Stimulated activated naive CD8-positive, alpha-beta T cell treated with anti-CD3 and anti-CD28 coated beads, Interleukin-15, amount 100 ng/mL, for 72 hours (primary cell): ENCODE results near the gene IFNLR1.

Experiments used
- ATAC-seq: fragments of 150-1000 bp; cut with Tn5 transposase; 2 replicates; pipeline ENCODE4 v1.10.0; 2021; ENCODE audit warnings: mild to moderate bottlenecking, moderate library complexity
- DNase-seq, 2 donors: peaks; one replicate each; pipeline ENCODE4 v3.0.0; 2021 to 2022
- H3K27ac Mint-ChIP-seq, 2 donors: one replicate each; pipeline ENCODE4 v1.8.0; 2022; ENCODE audit warnings: mild to moderate bottlenecking in 2 of 2, mixed read lengths in 2 of 2, moderate library complexity in 2 of 2
- H3K27me3 Mint-ChIP-seq: one replicate; pipeline ENCODE4 v1.8.0; 2022; ENCODE audit warnings: mixed read lengths
- H3K4me1 Mint-ChIP-seq: one replicate; pipeline ENCODE4 v1.8.0; 2022; ENCODE audit warnings: mild to moderate bottlenecking, mixed read lengths
- H3K4me3 Mint-ChIP-seq, 2 donors: one replicate each; pipeline ENCODE4 v1.8.0; 2022; ENCODE audit warnings: mild to moderate bottlenecking in 2 of 2, mixed read lengths in 2 of 2, moderate library complexity in 1 of 2
- H3K9me3 Mint-ChIP-seq, 2 donors: one replicate each; pipeline ENCODE4 v1.8.0; 2022; ENCODE audit warnings: mixed read lengths in 2 of 2

Gene IFNLR1

GRCh38 chr1:24127801-24128363 lies 59.2 kb downstream of the IFNLR1 start:
- H3K27me3 Mint-ChIP-seq = no peaks in the 10 kb centered on the region
- no peak overlapping the region for H3K27ac Mint-ChIP-seq
- H3K4me3 Mint-ChIP-seq = no peak overlapping the region
- no peaks in the 10 kb centered on the region for H3K4me1 Mint-ChIP-seq
- no peak for ATAC-seq
- DNase-seq = no peak
- H3K9me3 Mint-ChIP-seq = peaks cover 0 to 8% of the 10 kb centered on the region in 2 donors

GRCh38 chr1:24127134-24127800 lies 59.8 kb downstream of the IFNLR1 start:
- ATAC-seq (no peak), DNase-seq (no peak)
- Mint-ChIP-seq H3K9me3 (peaks cover 0 to 8% of the 10 kb centered on the region in 2 donors), H3K4me3 (no peak overlapping the region), H3K27me3 (no peaks in the 10 kb centered on the region), H3K27ac (no peak overlapping the region), H3K4me1 (no peaks in the 10 kb centered on the region)

- DNase-seq (no peak), ATAC-seq (no peak)
Observed at GRCh38 chr1:24126672-24127023, 60.4 kb downstream of the IFNLR1 start.

GRCh38 chr1:24126018-24126671 lies 60.9 kb downstream of the IFNLR1 start:
- Mint-ChIP-seq H3K27me3 (no peaks in the 10 kb centered on the region), H3K9me3 (peaks cover 0 to 8% of the 10 kb centered on the region in 2 donors), H3K4me1 (no peaks in the 10 kb centered on the region), H3K4me3 (no peak overlapping the region), H3K27ac (no peak overlapping the region)
- no peak for DNase-seq
- ATAC-seq = no peak

More at GRCh38 chr1:24126672-24127023, 60.4 kb downstream of the IFNLR1 start:
- peaks cover 0 to 8% of the 10 kb centered on the region in 2 donors for H3K9me3 Mint-ChIP-seq
- no peaks in the 10 kb centered on the region for H3K4me1 Mint-ChIP-seq
- H3K4me3 Mint-ChIP-seq = no peak overlapping the region
- no peak overlapping the region for H3K27ac Mint-ChIP-seq
- no peaks in the 10 kb centered on the region for H3K27me3 Mint-ChIP-seq

GRCh38 chr1:24125456-24125855 lies 61.6 kb downstream of the IFNLR1 start:
- Mint-ChIP-seq H3K4me1 (no peaks in the 10 kb centered on the region), H3K4me3 (no peak overlapping the region), H3K9me3 (peaks cover 0 to 8% of the 10 kb centered on the region in 2 donors), H3K27me3 (no peaks in the 10 kb centered on the region), H3K27ac (no peak overlapping the region)
- DNase-seq (no peak), ATAC-seq (no peak)

- no peak overlapping the region for H3K4me3 Mint-ChIP-seq
- peaks cover 0 to 8% of the 10 kb centered on the region in 2 donors for H3K9me3 Mint-ChIP-seq
- ATAC-seq (no peak), DNase-seq (no peak)
- H3K27me3 Mint-ChIP-seq = no peaks in the 10 kb centered on the region
- no peak overlapping the region for H3K27ac Mint-ChIP-seq
- no peaks in the 10 kb centered on the region for H3K4me1 Mint-ChIP-seq
Observed at GRCh38 chr1:24124980-24125379, 62.1 kb downstream of the IFNLR1 start.

GRCh38 chr1:24123611-24124010 lies 63.5 kb downstream of the IFNLR1 start:
- Mint-ChIP-seq H3K27me3 (no peaks in the 10 kb centered on the region), H3K9me3 (peaks cover 0 to under 1% of the 10 kb centered on the region in 2 donors), H3K4me1 (no peaks in the 10 kb centered on the region), H3K4me3 (no peak overlapping the region), H3K27ac (peak overlapping the region in 1 of 2 donors; percentile 60)
- ATAC-seq (no peak), DNase-seq (no peak)

- Mint-ChIP-seq H3K9me3 (no peaks in the 10 kb centered on the region), H3K4me1 (no peaks in the 10 kb centered on the region), H3K4me3 (no peak overlapping the region), H3K27me3 (no peaks in the 10 kb centered on the region), H3K27ac (no peak overlapping the region)
- ATAC-seq (no peak), DNase-seq (no peak)
Observed at GRCh38 chr1:24122776-24123175, 64.3 kb downstream of the IFNLR1 start.

- Mint-ChIP-seq H3K27me3 (no peaks in the 10 kb centered on the region), H3K4me1 (no peaks in the 10 kb centered on the region)
- DNase-seq = no peak
Observed at GRCh38 chr1:24121406-24121805, 65.7 kb downstream of the IFNLR1 start.

GRCh38 chr1:24120965-24121364 lies 66.1 kb downstream of the IFNLR1 start:
- DNase-seq = no peak
- H3K4me1 Mint-ChIP-seq = no peaks in the 10 kb centered on the region
- H3K4me3 Mint-ChIP-seq = no peak overlapping the region
- H3K9me3 Mint-ChIP-seq = no peaks in the 10 kb centered on the region
- no peak for ATAC-seq
- no peaks in the 10 kb centered on the region for H3K27me3 Mint-ChIP-seq
- H3K27ac Mint-ChIP-seq = no peak overlapping the region

More at GRCh38 chr1:24121406-24121805, 65.7 kb downstream of the IFNLR1 start:
- H3K27ac Mint-ChIP-seq = no peak overlapping the region
- no peak overlapping the region for H3K4me3 Mint-ChIP-seq
- no peak for ATAC-seq
- no peaks in the 10 kb centered on the region for H3K9me3 Mint-ChIP-seq

GRCh38 chr1:24119859-24120756 lies 67.0 kb downstream of the IFNLR1 start:
- Mint-ChIP-seq H3K4me1 (no peaks in the 10 kb centered on the region), H3K27me3 (no peaks in the 10 kb centered on the region), H3K4me3 (no peak overlapping the region), H3K27ac (no peak overlapping the region), H3K9me3 (no peaks in the 10 kb centered on the region)
- ATAC-seq (no peak), DNase-seq (no peak)

- Mint-ChIP-seq H3K4me1 (no peaks in the 10 kb centered on the region), H3K4me3 (no peak overlapping the region), H3K27ac (no peak overlapping the region), H3K9me3 (no peaks in the 10 kb centered on the region), H3K27me3 (no peaks in the 10 kb centered on the region)
- ATAC-seq = no peak
- no peak for DNase-seq
Observed at GRCh38 chr1:24119489-24119858, 67.6 kb downstream of the IFNLR1 start.

- peaks cover 7% of the 10 kb centered on the region for H3K27me3 Mint-ChIP-seq
Observed at GRCh38 chr1:24118410-24119242, 68.5 kb downstream of the IFNLR1 start.

GRCh38 chr1:24117722-24118409 lies 69.2 kb downstream of the IFNLR1 start:
- no peaks in the 10 kb centered on the region for H3K4me1 Mint-ChIP-seq
- H3K27ac Mint-ChIP-seq = peak overlapping the region in 1 of 2 donors; percentile 21
- DNase-seq = no peak
- H3K9me3 Mint-ChIP-seq = no peaks in the 10 kb centered on the region
- ATAC-seq = no peak
- H3K4me3 Mint-ChIP-seq = no peak overlapping the region
- peaks cover 12% of the 10 kb centered on the region for H3K27me3 Mint-ChIP-seq

More at GRCh38 chr1:24118410-24119242, 68.5 kb downstream of the IFNLR1 start:
- no peak overlapping the region for H3K27ac Mint-ChIP-seq
- H3K4me3 Mint-ChIP-seq = no peak overlapping the region
- DNase-seq = no peak
- ATAC-seq = no peak
- no peaks in the 10 kb centered on the region for H3K9me3 Mint-ChIP-seq
- H3K4me1 Mint-ChIP-seq = no peaks in the 10 kb centered on the region
